ENCODE data around the gene C8G. TPM values are rescaled to one million over a fixed set of nuclear protein-coding genes. Genes with fewer than 3 reads are reported as not detected.

C8G gene
- total and polyA plus RNA-seq, 2 of the 8 experiments (the other 6 are each of a cell fraction or from before 2014, with no cell fraction given), result 0.62 to 0.80 TPM

GRCh38 chr9:136923881-136924280 is 21.2 kb upstream of the C8G start (continued):
- TF ChIP-seq, protein P1, sequence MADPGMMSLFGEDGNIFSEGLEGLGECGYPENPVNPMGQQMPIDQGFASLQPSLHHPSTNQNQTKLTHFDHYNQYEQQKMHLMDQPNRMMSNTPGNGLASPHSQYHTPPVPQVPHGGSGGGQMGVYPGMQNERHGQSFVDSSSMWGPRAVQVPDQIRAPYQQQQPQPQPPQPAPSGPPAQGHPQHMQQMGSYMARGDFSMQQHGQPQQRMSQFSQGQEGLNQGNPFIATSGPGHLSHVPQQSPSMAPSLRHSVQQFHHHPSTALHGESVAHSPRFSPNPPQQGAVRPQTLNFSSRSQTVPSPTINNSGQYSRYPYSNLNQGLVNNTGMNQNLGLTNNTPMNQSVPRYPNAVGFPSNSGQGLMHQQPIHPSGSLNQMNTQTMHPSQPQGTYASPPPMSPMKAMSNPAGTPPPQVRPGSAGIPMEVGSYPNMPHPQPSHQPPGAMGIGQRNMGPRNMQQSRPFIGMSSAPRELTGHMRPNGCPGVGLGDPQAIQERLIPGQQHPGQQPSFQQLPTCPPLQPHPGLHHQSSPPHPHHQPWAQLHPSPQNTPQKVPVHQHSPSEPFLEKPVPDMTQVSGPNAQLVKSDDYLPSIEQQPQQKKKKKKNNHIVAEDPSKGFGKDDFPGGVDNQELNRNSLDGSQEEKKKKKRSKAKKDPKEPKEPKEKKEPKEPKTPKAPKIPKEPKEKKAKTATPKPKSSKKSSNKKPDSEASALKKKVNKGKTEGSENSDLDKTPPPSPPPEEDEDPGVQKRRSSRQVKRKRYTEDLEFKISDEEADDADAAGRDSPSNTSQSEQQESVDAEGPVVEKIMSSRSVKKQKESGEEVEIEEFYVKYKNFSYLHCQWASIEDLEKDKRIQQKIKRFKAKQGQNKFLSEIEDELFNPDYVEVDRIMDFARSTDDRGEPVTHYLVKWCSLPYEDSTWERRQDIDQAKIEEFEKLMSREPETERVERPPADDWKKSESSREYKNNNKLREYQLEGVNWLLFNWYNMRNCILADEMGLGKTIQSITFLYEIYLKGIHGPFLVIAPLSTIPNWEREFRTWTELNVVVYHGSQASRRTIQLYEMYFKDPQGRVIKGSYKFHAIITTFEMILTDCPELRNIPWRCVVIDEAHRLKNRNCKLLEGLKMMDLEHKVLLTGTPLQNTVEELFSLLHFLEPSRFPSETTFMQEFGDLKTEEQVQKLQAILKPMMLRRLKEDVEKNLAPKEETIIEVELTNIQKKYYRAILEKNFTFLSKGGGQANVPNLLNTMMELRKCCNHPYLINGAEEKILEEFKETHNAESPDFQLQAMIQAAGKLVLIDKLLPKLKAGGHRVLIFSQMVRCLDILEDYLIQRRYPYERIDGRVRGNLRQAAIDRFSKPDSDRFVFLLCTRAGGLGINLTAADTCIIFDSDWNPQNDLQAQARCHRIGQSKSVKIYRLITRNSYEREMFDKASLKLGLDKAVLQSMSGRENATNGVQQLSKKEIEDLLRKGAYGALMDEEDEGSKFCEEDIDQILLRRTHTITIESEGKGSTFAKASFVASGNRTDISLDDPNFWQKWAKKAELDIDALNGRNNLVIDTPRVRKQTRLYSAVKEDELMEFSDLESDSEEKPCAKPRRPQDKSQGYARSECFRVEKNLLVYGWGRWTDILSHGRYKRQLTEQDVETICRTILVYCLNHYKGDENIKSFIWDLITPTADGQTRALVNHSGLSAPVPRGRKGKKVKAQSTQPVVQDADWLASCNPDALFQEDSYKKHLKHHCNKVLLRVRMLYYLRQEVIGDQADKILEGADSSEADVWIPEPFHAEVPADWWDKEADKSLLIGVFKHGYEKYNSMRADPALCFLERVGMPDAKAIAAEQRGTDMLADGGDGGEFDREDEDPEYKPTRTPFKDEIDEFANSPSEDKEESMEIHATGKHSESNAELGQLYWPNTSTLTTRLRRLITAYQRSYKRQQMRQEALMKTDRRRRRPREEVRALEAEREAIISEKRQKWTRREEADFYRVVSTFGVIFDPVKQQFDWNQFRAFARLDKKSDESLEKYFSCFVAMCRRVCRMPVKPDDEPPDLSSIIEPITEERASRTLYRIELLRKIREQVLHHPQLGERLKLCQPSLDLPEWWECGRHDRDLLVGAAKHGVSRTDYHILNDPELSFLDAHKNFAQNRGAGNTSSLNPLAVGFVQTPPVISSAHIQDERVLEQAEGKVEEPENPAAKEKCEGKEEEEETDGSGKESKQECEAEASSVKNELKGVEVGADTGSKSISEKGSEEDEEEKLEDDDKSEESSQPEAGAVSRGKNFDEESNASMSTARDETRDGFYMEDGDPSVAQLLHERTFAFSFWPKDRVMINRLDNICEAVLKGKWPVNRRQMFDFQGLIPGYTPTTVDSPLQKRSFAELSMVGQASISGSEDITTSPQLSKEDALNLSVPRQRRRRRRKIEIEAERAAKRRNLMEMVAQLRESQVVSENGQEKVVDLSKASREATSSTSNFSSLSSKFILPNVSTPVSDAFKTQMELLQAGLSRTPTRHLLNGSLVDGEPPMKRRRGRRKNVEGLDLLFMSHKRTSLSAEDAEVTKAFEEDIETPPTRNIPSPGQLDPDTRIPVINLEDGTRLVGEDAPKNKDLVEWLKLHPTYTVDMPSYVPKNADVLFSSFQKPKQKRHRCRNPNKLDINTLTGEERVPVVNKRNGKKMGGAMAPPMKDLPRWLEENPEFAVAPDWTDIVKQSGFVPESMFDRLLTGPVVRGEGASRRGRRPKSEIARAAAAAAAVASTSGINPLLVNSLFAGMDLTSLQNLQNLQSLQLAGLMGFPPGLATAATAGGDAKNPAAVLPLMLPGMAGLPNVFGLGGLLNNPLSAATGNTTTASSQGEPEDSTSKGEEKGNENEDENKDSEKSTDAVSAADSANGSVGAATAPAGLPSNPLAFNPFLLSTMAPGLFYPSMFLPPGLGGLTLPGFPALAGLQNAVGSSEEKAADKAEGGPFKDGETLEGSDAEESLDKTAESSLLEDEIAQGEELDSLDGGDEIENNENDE (IDR thresholded peaks at IDR 0.05; ENCODE audit: insufficient replicate concordance, low read length), result no peak
- TF ChIP-seq USF2 (IDR thresholded peaks at IDR 0.05; ENCODE audit: low read length) (no peak), RBBP5 (IDR thresholded peaks at IDR 0.05; ENCODE audit: borderline replicate concordance, low read depth, low read length) (no peak), HDAC2 (IDR thresholded peaks at IDR 0.05; ENCODE audit: borderline replicate concordance in 1 of 2, low read depth in 2 of 2, low read length in 2 of 2) (no peak), CBX8 (IDR thresholded peaks at IDR 0.05; ENCODE audit: borderline replicate concordance, low read depth, low read length) (no peak)
